Epithelial cell of esophagus (primary cell): ENCODE data around the gene MSTN.

Experiments used
- DNase-seq: peaks from one replicate; pipeline ENCODE4 v3.0.0; 2010; ENCODE audit warnings: low read depth
- H3K4me3 ChIP-seq: 2 replicates; pipeline ENCODE4 v1.5.1; 2011; ENCODE audit warnings: mild to moderate bottlenecking, low read length, control low read depth
- TF ChIP-seq, protein P1 (sequence below): IDR thresholded peaks from 2 replicates; pipeline ENCODE4 v1.5.1; 2011; ENCODE audit warnings: low read depth, mild to moderate bottlenecking, low read length, control low read depth, inconsistent platforms; ENCODE audit not compliant: insufficient read depth; ENCODE audit errors: missing control alignments

MSTN gene

GRCh38 chr2:190062601-190063000 is at the start of gene MSTN:
Gene MSTN, minus strand, starts transcription at chr2:190062729. Its CDS starts 133 bp downstream, at chr2:190062596.
- TF ChIP-seq, protein P1, sequence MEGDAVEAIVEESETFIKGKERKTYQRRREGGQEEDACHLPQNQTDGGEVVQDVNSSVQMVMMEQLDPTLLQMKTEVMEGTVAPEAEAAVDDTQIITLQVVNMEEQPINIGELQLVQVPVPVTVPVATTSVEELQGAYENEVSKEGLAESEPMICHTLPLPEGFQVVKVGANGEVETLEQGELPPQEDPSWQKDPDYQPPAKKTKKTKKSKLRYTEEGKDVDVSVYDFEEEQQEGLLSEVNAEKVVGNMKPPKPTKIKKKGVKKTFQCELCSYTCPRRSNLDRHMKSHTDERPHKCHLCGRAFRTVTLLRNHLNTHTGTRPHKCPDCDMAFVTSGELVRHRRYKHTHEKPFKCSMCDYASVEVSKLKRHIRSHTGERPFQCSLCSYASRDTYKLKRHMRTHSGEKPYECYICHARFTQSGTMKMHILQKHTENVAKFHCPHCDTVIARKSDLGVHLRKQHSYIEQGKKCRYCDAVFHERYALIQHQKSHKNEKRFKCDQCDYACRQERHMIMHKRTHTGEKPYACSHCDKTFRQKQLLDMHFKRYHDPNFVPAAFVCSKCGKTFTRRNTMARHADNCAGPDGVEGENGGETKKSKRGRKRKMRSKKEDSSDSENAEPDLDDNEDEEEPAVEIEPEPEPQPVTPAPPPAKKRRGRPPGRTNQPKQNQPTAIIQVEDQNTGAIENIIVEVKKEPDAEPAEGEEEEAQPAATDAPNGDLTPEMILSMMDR = no peak
- no peak within 1 kb of the TSS for H3K4me3 ChIP-seq
- no peak for DNase-seq

- no peak for DNase-seq
- H3K4me3 ChIP-seq = no peak overlapping the region
- TF ChIP-seq, protein P1 = no peak
These were observed 48.6 kb upstream of the MSTN start for GRCh38 chr2:190111166-190111565.

DNA sequence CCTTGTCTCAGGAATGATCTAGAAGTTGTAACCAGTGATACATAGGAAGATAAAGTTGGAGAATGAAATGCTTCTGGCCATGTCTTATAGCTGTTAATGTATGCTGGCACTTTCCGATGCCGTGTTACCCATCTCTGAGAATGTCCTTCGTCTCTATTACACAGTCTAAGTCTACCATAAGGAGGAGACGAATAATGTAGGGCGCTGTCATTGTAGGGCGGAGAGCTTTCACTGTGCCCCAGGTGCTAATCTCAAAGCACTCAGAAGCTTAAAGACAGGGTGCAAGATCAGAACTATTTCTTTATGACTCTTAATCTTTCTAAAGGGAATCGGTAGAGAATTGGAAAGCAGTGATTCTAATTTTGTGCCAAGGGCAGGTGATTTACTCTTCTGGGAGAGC is 48.2 kb upstream of the MSTN start:
- H3K4me3 ChIP-seq = no peak overlapping the region
- TF ChIP-seq, protein P1 = no peak
- DNase-seq = no peak

GRCh38 chr2:190110131-190110530 is 47.6 kb upstream of the MSTN start:
- no peak overlapping the region for H3K4me3 ChIP-seq
- TF ChIP-seq, protein P1 = no peak
- DNase-seq = no peak

GRCh38 chr2:190107409-190107808 is 44.9 kb upstream of the MSTN start:
- TF ChIP-seq, protein P1 = no peak
- no peak for DNase-seq
- no peak overlapping the region for H3K4me3 ChIP-seq

DNA sequence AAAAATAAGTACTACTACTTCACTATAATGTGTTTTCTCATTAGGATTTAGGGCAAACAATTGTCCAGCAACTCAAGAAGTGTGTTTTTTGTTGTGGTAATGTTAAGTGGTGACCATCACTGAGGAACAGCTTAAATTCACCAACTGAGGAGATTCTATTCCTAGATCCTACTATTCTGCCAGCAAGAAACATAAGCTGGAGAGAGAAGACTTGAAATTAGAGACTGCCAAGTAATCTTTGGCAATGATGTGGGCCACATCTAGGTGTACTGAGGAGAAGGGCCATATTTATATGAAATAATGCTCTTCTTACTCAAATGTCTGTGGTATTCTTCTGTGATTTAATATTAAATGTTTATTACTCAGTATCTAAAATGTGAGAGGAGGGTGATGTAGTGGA is 44.3 kb upstream of the MSTN start:
- DNase-seq = no peak
- H3K4me3 ChIP-seq = no peak overlapping the region
- TF ChIP-seq, protein P1 = no peak

DNA sequence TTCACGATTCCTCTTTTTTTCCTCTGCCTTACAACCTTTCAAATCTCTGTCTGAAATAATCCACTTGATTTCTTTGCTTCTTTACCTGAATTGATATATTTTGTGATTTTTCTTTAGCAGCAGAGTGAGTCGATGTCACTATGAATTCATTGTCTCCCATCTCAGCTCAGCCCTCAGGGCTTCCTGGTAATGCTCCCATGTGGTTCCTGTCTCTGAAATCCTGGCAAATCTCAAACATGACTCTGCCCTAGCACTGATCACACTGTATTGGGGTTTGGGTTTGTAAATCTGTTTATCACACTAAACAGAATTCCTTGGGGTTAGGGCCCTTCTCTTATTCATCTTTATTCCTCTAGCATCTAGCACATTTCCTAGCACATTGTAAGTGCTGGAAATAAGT is 43.0 kb upstream of the MSTN start:
- TF ChIP-seq, protein P1 = no peak

More for the DNA sequence above, 43.0 kb upstream of the MSTN start:
- H3K4me3 ChIP-seq = no peak overlapping the region
- peak; percentile 46 for DNase-seq
